K562 (cell line): ENCODE measurements around the gene BMP6. TPM values are rescaled to one million over a fixed set of nuclear protein-coding genes. Genes with fewer than 3 reads are reported as not detected.
A peak's percentile ranks its signal among the peaks of the same experiment; 100 is the strongest.

Experiments
- BHLHE40 ChIP-seq: IDR thresholded peaks from 2 replicates; pipeline ENCODE4 v1.6.1; 2011; ENCODE audit warnings: low read length, improper control_type of control experiment
- CBFB ChIP-seq: sonication (generic); formaldehyde crosslinking; IDR thresholded peaks from 2 replicates; pipeline ENCODE4 v1.4.0; 2020; ENCODE audit warnings: mild to moderate bottlenecking, missing genetic modification reagents
- CCAR2 ChIP-seq: fragments of 200-400 bp; formaldehyde crosslinking; IDR thresholded peaks from 2 replicates; pipeline ENCODE4 v1.6.1; 2017; ENCODE audit warnings: mild to moderate bottlenecking, low read depth, low read length
- ELF1 ChIP-seq: fragments of 200-800 bp; sonication (Bioruptor generic); IDR thresholded peaks from 2 replicates; pipeline ENCODE4 v1.6.1; 2016; ENCODE audit warnings: missing genetic modification characterization, missing compliant biosample characterization
- ETS1 ChIP-seq: conservative IDR thresholded peaks from 2 replicates; pipeline ENCODE4 v1.6.1; 2011; ENCODE audit warnings: low read depth, mild to moderate bottlenecking, low read length; ENCODE audit not compliant: control insufficient read depth
- FOXO4 ChIP-seq: fragments of 450-650 bp; formaldehyde crosslinking; IDR thresholded peaks from 2 replicates; pipeline ENCODE4 v1.4.0; 2020; ENCODE audit warnings: mild to moderate bottlenecking, moderate library complexity
- HDGF ChIP-seq: fragments of 450-650 bp; IDR thresholded peaks from 2 replicates; pipeline ENCODE4 v1.6.1; 2016
- HNRNPLL ChIP-seq: fragments of 200-400 bp; formaldehyde crosslinking; IDR thresholded peaks from 2 replicates; pipeline ENCODE4 v1.6.1; 2017; ENCODE audit warnings: low read length, low read depth, mild to moderate bottlenecking; ENCODE audit not compliant: poor library complexity, severe bottlenecking
- MEF2A ChIP-seq: IDR thresholded peaks from 2 replicates; pipeline ENCODE4 v1.6.1; 2011; ENCODE audit warnings: low read depth, mild to moderate bottlenecking, low read length, moderate library complexity; ENCODE audit not compliant: control insufficient read depth
- NUFIP1 ChIP-seq: fragments of 450-650 bp; IDR thresholded peaks from 2 replicates; pipeline ENCODE4 v1.6.1; 2018; ENCODE audit not compliant: partially characterized antibody
- PRDM10 ChIP-seq: fragments of 450-650 bp; IDR thresholded peaks from 2 replicates; pipeline ENCODE4 v1.6.1; 2018; ENCODE audit not compliant: partially characterized antibody
- SIN3B ChIP-seq: fragments of 450-650 bp; IDR thresholded peaks from 2 replicates; pipeline ENCODE4 v1.6.1; 2017; ENCODE audit warnings: low read depth, mild to moderate bottlenecking, moderate library complexity
- SMARCE1 ChIP-seq: fragments of 450-650 bp; IDR thresholded peaks from 2 replicates; pipeline ENCODE4 v1.7.1; 2016; ENCODE audit warnings: mild to moderate bottlenecking
- STAT6 ChIP-seq: sonication (generic); formaldehyde crosslinking; IDR thresholded peaks from 2 replicates; pipeline ENCODE4 v1.8.1; 2023; ENCODE audit warnings: mild to moderate bottlenecking, missing genetic modification reagents
- ZC3H8 ChIP-seq: fragments of 450-650 bp; IDR thresholded peaks from 2 replicates; pipeline ENCODE4 v1.6.1; 2017
- ZNF124 ChIP-seq: sonication (generic); formaldehyde crosslinking; IDR thresholded peaks from 2 replicates; pipeline ENCODE4 v1.8.1; 2022; ENCODE audit warnings: missing genetic modification reagents
- ZNF280B ChIP-seq: fragments of 250-450 bp; sonication (Bioruptor Pico); IDR thresholded peaks from 2 replicates; pipeline ENCODE4 v1.5.1; 2021; ENCODE audit warnings: mild to moderate bottlenecking
- polyA plus RNA-seq, 8 experiments: library from polyadenylated mRNA; depleted of rRNA in 4 of 8; stranded (reverse) in 5 of 8; unstranded in 3 of 8; fragments of >200 nt; fragmentation: Nextera tagmentation in 2 of 8; fragmentation: Illumina TruSeq in 1 of 8; extraction: Ambion mirVana in 2 of 8; extraction: Trizol in 1 of 8; gene quantifications; 2 replicates each; pipeline versions ENCODE4 v1.2.1 to v1.2.3, GENCODE V29; 2011 to 2014; ENCODE audit warnings: inconsistent platforms in 1 of 8, missing spikeins in 1 of 8
- total RNA-seq, 7 experiments: library from RNA; depleted of rRNA in 6 of 7; stranded (reverse); fragments of >200 nt in 6 of 7; fragmentation: Illumina TruSeq in 2 of 7; extraction: Trizol in 2 of 7; gene quantifications; 2 replicates each; pipeline versions ENCODE4 v1.2.1 to v1.2.3, GENCODE V29; 2011 to 2021; ENCODE audit warnings: low replicate concordance in 1 of 7

The BMP6 gene
- total and polyA plus RNA-seq, 9 of the 15 experiments (the other 6 are each of a cell fraction or from before 2014, with no cell fraction given): 0.01 to 0.13 (median 0.06) TPM; not detected in 3

GRCh38 chr6:7912736-7913517, 187.0 kb downstream of the BMP6 start (continued):
- no peak for TF ChIP-seq ZNF280B
- TF ChIP-seq HNRNPLL: no peak
- no peak for TF ChIP-seq STAT6 (CRISPR knock-in tag)
- TF ChIP-seq NUFIP1: no peak
- no peak for TF ChIP-seq ZNF124 (CRISPR knock-in tag)
- no peak for TF ChIP-seq ETS1
- TF ChIP-seq ZC3H8: no peak
- TF ChIP-seq MEF2A: no peak
- TF ChIP-seq PRDM10: peak; percentile 39
- no peak for TF ChIP-seq HDGF
- no peak for TF ChIP-seq CBFB (CRISPR knock-in tag)
- TF ChIP-seq BHLHE40: peak; percentile 54; the same call in 1 of the 2 replicates
- no peak for TF ChIP-seq FOXO4 (CRISPR knock-in tag)
- TF ChIP-seq CCAR2: no peak
- no peak for TF ChIP-seq SIN3B
- TF ChIP-seq SMARCE1: peak; percentile 67; the same call in 1 of the 2 replicates
- no peak for TF ChIP-seq ELF1 (tag)
